Psoas muscle (tissue), 8 donors: ENCODE results near the gene MYOC. TPM values are rescaled to one million over a fixed set of nuclear protein-coding genes. Genes with fewer than 3 reads are reported as not detected.

Source experiments
- ATAC-seq, 4 donors: fragments of 200-7000 bp; cut with Tn5 transposase; one replicate each; pipeline ENCODE4 v1.9.1; 2020; ENCODE audit warnings: moderate library complexity in 3 of 4, mild to moderate bottlenecking in 2 of 4
- DNase-seq, 2 donors: peaks; one replicate each; pipeline ENCODE4 v3.0.0-alpha.2; 2020
- H3K27ac ChIP-seq: fragments of 200-600 bp; one replicate; pipeline ENCODE4 v1.8.0; 2022
- H3K27me3 ChIP-seq, 3 donors: fragments of 200-600 bp in 1 of 3; one replicate each; pipeline versions ENCODE4 v1.6.1 to v1.8.0; 2013 to 2022; ENCODE audit warnings: low read length in 2 of 3, mild to moderate bottlenecking in 2 of 3, moderate library complexity in 1 of 3; ENCODE audit not compliant: insufficient read depth in 3 of 3
- H3K36me3 ChIP-seq, 2 donors: fragments of 200-600 bp in 1 of 2; one replicate each; pipeline versions ENCODE4 v1.6.1 to v1.8.0; 2013 to 2022; ENCODE audit warnings: low read depth in 1 of 2, mild to moderate bottlenecking in 1 of 2, moderate library complexity in 1 of 2; ENCODE audit not compliant: insufficient read depth in 1 of 2
- H3K4me1 ChIP-seq: fragments of 200-600 bp; one replicate; pipeline ENCODE4 v1.8.0; 2022
- H3K4me3 ChIP-seq: fragments of 200-600 bp; one replicate; pipeline ENCODE4 v1.8.0; 2022; ENCODE audit warnings: mild to moderate bottlenecking
- H3K9me3 ChIP-seq: fragments of 200-600 bp; one replicate; pipeline ENCODE4 v1.8.0; 2022
- WGBS, 3 donors: extraction: QIAGEN DNeasy Blood & Tissue Kit; methylation state at CpG; one replicate each; pipeline versions ENCODE4 v1.1.6 to v1.1.7; 2013; 5-methylcytosine and 5-hydroxymethylcytosine counted together
- intact Hi-C, 2 donors: fragments of 100-400 bp; cut with DNase I; formaldehyde crosslinking; loops; one replicate each; pipeline versions ENCODE4 v1.11.0 to v1.14.2; 2022
- polyA plus RNA-seq, 3 donors: library from polyadenylated mRNA; stranded (reverse); fragments of 200-250 nt; gene quantifications; one replicate each; pipeline ENCODE4 v1.2.3, GENCODE V29; 2013
- total RNA-seq, 4 donors: library from RNA; stranded (reverse); fragmentation: NEBNext Ultra II Directional in 2 of 4; extraction: Animal tissue kit (Norgen Biotek cat#: 25700) in 2 of 4; gene quantifications; one replicate each; pipeline versions ENCODE4 v1.2.1 to v1.2.4, GENCODE V29; 2021 to 2023
- TF ChIP-seq, protein P1 (sequence below): fragments of 200-600 bp; IDR thresholded peaks from one replicate; pipeline ENCODE4 v1.8.0; 2022; ENCODE audit warnings: antibody characterized with exemption
- donor health status: healthy with polysubstance abuse.
- donor health status: DM: no; HTN: no; CAD: no; lungs with moderate emphysema.
- donor health status: Bipolar disorder and iron deficiency.
- donor health status: healthy.
- donor health status: DM: yes; HTN: yes; CAD: no.
- donor health status: DM: no; HTN: no; CAD: no.
- donor health status: DM: no; HTN: no; CAD: no.
- donor health status: DM: yes; HTN: yes; CAD: no.

The MYOC gene
- total and polyA plus RNA-seq, 7 donors = 1.1 to 12.6 (median 3.1) TPM

DNA sequence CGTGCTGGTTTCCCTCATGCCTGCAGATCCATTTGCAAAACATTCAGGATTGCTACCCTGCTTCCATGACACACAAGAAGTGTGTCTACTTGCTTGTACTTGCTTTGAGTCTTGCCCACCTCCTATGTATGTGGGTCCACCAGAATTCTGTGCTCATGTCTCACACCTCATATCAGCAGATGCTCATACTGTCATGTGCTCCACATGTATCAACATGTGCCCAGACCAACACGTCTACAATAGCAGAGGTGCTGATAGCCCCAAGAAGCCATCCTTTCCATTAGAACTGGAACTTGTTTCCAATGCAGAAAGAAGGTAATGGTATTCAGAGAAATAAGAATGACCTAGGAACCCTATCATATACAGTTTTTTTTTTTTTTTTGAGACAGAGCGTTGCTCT, 27.9 kb upstream of the MYOC start:
- ATAC-seq (no peak), DNase-seq (no peak)
- Histone ChIP-seq H3K9me3 (no peaks in the 10 kb centered on the region), H3K4me1 (no peaks in the 10 kb centered on the region), H3K27ac (no peak overlapping the region), H3K36me3 (no peaks in the 10 kb centered on the region), H3K27me3 (no peaks in the 10 kb centered on the region), H3K4me3 (no peak overlapping the region)
- TF ChIP-seq, protein P1, sequence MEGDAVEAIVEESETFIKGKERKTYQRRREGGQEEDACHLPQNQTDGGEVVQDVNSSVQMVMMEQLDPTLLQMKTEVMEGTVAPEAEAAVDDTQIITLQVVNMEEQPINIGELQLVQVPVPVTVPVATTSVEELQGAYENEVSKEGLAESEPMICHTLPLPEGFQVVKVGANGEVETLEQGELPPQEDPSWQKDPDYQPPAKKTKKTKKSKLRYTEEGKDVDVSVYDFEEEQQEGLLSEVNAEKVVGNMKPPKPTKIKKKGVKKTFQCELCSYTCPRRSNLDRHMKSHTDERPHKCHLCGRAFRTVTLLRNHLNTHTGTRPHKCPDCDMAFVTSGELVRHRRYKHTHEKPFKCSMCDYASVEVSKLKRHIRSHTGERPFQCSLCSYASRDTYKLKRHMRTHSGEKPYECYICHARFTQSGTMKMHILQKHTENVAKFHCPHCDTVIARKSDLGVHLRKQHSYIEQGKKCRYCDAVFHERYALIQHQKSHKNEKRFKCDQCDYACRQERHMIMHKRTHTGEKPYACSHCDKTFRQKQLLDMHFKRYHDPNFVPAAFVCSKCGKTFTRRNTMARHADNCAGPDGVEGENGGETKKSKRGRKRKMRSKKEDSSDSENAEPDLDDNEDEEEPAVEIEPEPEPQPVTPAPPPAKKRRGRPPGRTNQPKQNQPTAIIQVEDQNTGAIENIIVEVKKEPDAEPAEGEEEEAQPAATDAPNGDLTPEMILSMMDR = no peak
- intact Hi-C loops = no loop called here
- WGBS, 3 donors = 92 to 95% (median 94%) methylated on average over 3 of the region's 3 CpGs

DNA sequence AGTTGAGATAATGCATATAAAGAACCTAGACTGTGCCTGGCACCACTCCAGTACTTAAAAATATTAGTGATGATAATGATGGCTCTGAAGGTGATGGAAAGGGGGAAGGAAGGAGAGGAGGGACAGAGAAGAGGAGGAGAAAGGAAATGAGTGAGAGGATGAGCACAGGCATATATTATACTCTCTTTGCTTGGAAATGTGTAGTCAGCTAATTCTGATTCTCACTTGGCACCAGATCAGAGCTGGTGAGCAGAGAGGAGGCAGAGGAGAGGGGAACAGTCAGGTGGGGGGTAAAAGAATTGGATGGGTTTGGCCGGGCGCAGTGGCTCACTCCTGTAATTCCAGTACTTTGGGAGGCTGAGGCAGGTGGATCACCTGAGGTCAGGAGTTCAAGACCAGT, 24.3 kb upstream of the MYOC start:
- Histone ChIP-seq H3K4me1 (peaks cover 8% of the 10 kb centered on the region), H3K4me3 (no peak overlapping the region), H3K27ac (no peak overlapping the region), H3K9me3 (no peaks in the 10 kb centered on the region), H3K36me3 (no peaks in the 10 kb centered on the region), H3K27me3 (no peaks in the 10 kb centered on the region)
- DNase-seq (no peak), ATAC-seq (no peak)
- TF ChIP-seq, protein P1 = no peak
- 91 to 100% (median 94%) methylated on average over 2 of the region's 2 CpGs for WGBS, 3 donors
- intact Hi-C loops = no loop called here

DNA sequence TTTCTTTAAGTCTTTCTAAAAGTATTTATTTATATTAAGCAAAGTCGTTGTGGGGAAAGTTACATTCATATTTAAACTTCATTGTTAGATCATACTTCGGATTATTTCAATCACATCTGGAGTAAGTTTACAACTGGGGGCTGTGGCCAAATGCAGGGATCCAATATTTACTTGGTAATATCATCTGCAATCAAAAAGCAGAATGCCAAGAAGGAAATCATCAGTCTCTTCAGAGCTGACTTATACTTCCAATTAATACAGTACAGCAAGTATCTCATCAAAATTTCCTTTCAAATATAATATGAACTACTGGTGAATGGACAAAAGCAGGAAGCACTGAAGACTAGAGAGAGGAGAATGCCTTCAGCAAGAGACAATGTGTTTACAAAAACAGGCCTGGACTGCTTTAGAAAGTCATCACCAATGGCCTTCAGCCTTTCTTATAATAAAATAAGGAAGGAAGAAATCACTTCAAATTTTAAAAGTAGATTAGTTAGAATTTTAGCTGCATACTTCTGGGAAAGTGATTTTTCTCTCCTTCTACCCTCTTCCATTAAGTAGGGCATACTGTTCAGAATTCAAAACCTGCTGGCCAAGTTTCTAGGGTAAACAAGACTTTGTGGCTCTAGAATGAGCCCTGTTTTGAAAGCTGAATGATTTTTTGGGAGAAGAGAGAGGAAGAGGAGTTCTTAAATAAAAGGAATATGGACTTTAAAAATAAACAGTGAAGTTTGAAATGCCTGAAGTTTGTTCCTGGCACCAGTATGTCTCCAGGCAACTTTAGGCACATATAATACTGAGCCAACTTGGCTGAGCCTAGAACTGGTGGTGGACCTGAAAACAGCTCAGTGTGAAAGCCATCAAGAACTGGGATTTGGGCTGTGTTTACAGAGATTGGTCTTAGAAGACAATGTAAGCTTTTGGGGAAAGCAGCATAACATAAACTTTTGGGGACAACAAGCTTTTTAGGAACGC, 22.2 kb upstream of the MYOC start:
- H3K4me1 ChIP-seq = peaks cover 8% of the 10 kb centered on the region
- WGBS, 3 donors = 50 to 60% (median 51%) methylated on average over 3 of the region's 3 CpGs
- H3K36me3 ChIP-seq = no peaks in the 10 kb centered on the region
- no peaks in the 10 kb centered on the region for H3K27me3 ChIP-seq
- ATAC-seq (no peak), DNase-seq (no peak)
- H3K9me3 ChIP-seq = no peaks in the 10 kb centered on the region
- H3K27ac ChIP-seq = no peak overlapping the region
- intact Hi-C loops = no loop called here
- TF ChIP-seq, protein P1 = no peak
- no peak overlapping the region for H3K4me3 ChIP-seq

DNA sequence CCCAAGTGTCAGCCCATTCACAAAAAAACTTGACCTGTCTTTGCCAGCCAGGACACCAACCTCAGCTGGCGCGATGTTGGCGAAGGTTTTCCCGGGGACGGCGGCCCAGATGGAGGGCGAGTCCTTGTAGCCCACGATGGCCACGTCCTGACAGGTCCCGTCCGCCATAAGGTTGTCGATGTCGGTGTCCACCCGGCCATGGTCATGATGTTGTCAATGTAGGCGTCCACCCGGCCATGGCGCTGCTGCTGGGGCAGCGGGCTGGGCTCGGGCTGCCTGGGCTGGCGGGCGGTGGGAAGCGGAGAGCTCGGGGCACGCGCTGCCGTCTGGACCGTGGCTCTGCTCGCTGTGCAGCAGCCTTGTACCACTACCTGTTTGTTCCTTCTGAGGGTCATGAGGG, 18.3 kb upstream of the MYOC start:
- H3K4me3 ChIP-seq = no peak overlapping the region
- H3K36me3 ChIP-seq = no peaks in the 10 kb centered on the region
- H3K27me3 ChIP-seq = no peaks in the 10 kb centered on the region
- H3K9me3 ChIP-seq = no peaks in the 10 kb centered on the region
- H3K4me1 ChIP-seq = peaks cover 8% of the 10 kb centered on the region
- 97% methylated on average over 28 of the region's 28 CpGs for WGBS, 3 donors
- intact Hi-C loops = no loop called here
- DNase-seq = no peak
- H3K27ac ChIP-seq = no peak overlapping the region
- ATAC-seq = no peak
- TF ChIP-seq, protein P1 = no peak
